K562 (cell line): ENCODE data around the gene ITPRIP.

Experiments
- KDM1A ChIP-seq, 2 experiments: fragments of 450-650 bp; IDR thresholded peaks; 2 replicates each; pipeline ENCODE4 v1.6.1; 2016; ENCODE audit warnings: mild to moderate bottlenecking in 2 of 2
- RCOR1 ChIP-seq, 2 experiments: IDR thresholded peaks; 2 replicates each; pipeline ENCODE4 v1.6.1; 2012; ENCODE audit warnings: low read depth in 2 of 2, low read length in 2 of 2, borderline replicate concordance in 1 of 2, improper control_type of control experiment in 1 of 2
- ZNF23 ChIP-seq: fragments of 250-450 bp; sonication (Bioruptor Pico); IDR thresholded peaks from 2 replicates; pipeline ENCODE4 v1.4.0; 2020; ENCODE audit warnings: mild to moderate bottlenecking
- ZNF324 ChIP-seq: fragments of 250-450 bp; sonication (Bioruptor Pico); IDR thresholded peaks from 2 replicates; pipeline ENCODE4 v1.4.0; 2020; ENCODE audit warnings: mild to moderate bottlenecking
- ZSCAN29 ChIP-seq: fragments of 450-650 bp; IDR thresholded peaks from 2 replicates; pipeline ENCODE4 v1.6.1; 2017
- TF ChIP-seq, protein P1 (sequence below): fragments of 450-650 bp; formaldehyde crosslinking; IDR thresholded peaks from 2 replicates; pipeline ENCODE4 v1.4.0; 2020; ENCODE audit warnings: mild to moderate bottlenecking, moderate library complexity

GRCh38 chr10:104267721-104268404, 70.4 kb downstream of the ITPRIP start:
- TF ChIP-seq, protein P1, sequence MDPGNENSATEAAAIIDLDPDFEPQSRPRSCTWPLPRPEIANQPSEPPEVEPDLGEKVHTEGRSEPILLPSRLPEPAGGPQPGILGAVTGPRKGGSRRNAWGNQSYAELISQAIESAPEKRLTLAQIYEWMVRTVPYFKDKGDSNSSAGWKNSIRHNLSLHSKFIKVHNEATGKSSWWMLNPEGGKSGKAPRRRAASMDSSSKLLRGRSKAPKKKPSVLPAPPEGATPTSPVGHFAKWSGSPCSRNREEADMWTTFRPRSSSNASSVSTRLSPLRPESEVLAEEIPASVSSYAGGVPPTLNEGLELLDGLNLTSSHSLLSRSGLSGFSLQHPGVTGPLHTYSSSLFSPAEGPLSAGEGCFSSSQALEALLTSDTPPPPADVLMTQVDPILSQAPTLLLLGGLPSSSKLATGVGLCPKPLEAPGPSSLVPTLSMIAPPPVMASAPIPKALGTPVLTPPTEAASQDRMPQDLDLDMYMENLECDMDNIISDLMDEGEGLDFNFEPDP, result no peak
- TF ChIP-seq ZNF324 (CRISPR knock-in tag), result no peak
- no peak for TF ChIP-seq RCOR1 (IDR thresholded peaks at IDR 0.05; ENCODE audit: borderline replicate concordance in 1 of 2, low read depth in 2 of 2, low read length in 2 of 2)
- no peak for TF ChIP-seq KDM1A (IDR thresholded peaks at IDR 0.05)
- no peak for TF ChIP-seq ZNF23 (CRISPR knock-in tag)
- no peak for TF ChIP-seq ZSCAN29
